Stimulated activated CD8-positive, alpha-beta memory T cell treated with anti-CD3 and anti-CD28 coated beads, Interleukin-4, amount 100 ng/mL, for 1 hour (primary cell): ENCODE data around the gene STON2.
"Not testable (repeated sequence)": the region's sequence is repeated elsewhere in the genome, so short reads cannot be mapped to it uniquely, and the experiment has no call there.

Experiments used
- DNase-seq, 2 donors: peaks; one replicate each; pipeline ENCODE4 v3.0.0-alpha.2; 2020; ENCODE audit warnings: low read depth in 2 of 2, low spot score in 1 of 2

The STON2 gene

DNA sequence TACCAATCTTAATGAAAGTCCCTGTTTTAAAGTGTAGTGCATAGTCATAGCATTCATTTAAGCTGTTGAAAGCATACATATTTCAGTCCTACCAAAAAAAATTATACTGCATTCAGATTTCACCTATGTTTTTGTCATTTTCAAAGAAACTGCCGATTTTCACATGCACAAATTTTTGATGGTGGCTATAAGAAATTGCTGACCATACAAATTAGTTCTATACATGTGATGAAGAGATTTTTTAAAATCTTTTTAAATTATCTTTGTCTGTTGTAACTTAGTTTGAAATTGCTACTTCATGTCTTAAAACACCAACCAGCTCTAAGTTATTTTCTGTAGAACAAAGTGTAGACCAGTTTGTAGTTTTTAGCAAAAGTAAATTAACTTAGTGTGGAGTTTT is 175.9 kb downstream of the STON2 start:
- DNase-seq = no peak

DNA sequence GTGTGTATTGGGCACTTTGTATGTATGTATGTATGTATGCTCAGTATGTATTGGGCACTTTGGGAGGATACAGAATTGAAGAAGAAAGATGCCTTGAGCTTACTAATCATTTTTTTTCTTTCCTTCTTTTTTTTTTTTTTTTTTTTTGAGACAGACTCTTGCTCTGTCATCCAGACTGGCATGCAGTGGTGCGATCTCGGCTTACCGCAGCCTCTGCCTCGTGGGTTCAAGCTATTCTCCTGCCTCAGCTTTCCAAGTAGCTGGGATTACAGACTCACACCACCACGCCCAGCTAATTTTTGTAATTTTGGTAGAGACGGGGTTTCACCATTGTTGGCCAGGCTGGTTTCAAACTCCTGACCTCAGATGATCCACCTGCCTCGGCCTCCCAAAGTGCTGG is 176.3 kb downstream of the STON2 start:
- DNase-seq = not testable (repeated sequence)

DNA sequence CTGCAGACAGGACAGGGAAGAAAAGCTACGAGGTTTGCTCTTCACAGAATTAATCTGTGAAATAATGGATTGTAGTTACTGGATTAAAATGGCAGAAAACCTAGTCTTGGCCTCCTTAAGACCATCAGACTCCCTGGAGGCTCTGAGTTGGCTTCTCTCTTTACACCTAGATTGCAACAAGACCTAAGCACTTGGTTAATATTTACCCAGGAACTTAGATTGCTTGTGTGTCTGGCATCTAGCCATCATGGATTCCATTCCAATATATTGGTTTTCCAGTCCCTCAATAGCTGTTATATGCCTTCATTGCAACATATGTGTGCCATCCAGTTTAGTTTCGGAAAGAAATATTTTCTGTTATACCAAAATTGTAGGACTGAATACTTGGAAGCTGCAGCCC is 177.4 kb downstream of the STON2 start:
- no peak for DNase-seq

DNA sequence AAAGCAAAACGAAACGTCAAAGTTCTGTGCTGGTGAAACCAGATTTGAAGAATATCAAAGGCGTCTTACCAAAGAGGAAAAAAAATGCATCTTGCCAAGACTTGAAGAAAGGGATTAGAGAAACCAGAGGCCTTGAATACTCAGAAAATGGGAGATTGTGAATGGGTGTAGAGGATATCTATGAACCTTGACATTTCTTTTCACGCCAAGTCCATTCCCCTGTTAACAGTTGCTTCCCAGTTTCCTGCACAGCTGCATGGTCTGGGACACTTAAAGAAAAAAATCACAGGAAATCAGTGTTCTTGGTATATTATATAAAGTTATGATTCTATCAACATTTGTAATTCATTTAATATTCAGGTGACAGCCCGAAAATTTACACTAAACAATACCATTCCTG is 178.0 kb downstream of the STON2 start:
- no peak for DNase-seq

DNA sequence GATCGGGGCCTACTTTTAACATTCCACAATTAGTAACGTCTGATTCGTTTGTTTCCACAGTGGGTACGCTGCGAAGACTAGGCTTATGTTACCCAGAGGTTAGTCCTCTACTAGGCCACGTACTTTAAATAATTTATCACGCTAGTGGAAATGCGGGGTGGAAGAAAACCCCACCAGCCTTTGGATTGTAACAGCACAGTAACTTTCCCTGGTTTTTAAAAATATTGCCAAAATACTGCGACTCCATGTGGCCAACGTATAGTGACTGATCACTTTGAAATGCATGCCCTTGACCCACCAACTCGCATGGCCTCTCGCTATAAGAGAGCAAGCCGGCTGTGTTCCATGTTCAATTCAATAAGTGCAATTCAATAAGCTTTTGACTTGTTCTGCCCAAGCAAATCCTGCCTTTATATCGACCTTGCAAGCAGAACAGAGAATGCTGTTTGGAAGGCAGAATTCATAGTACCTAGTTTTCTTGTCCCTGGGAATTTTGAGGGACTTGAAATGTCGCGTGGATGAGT is 178.5 kb downstream of the STON2 start:
- DNase-seq = no peak

GRCh38 chr14:81220830-81221578 is 179.1 kb downstream of the STON2 start, which contains the start of gene GTF2A1:
GTF2A1 (minus strand) TSS chr14:81220959; CDS start chr14:81220518, 441 bp downstream.
- DNase-seq = peak; percentile 82 to 89

DNA sequence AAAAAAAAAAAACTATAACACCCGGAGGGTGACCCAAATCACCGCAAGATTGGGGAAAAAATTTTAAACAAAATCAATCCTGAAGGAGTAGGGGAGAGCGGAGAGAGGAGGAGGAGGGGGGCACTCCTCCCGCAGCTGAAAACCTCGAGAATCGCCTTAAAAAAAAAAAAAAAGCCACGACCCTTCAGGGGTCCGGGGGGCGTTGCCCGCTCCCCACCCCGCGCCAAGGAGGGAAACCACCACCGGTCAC is 179.6 kb downstream of the STON2 start:
- no peak for DNase-seq

DNA sequence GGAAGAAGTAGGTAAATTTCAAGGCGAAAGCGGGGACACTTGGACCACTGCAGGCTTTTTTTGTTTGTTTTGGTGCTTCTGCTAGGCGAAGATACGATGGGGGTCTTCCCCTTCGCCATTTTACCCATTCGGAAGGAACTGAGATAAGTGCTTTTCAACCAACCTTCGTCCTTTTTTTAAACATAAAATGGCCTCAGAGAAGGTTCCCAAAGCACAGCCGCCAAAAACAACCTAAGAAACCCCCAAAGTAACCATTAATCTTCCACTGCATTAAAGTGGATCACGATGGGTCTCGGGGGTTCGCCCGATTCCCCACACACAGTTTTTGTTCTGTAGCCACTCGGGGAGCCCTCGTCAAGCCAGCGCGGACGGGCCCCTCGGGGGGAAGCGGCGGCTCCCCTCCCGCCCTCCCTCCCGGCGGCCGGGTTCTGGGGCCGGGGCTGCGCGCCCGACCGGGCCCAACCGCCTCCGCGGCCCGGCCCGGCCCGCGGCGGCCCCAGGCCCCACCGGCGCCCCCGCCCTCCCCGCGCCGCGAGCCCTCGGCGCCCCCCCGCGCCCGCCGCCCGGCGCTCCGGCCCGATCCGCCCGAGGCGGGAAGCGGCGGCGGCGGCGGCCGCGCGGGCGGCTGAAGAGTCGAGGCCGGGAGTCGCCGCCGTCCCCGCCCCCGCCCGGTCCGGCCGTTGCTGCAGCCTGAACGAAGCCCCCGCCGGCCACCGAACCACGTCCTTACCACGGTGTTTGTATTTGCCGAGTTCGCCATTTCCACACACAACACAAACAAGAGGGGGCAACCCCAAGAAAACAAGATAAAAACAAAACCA is 180.2 kb downstream of the STON2 start:
- DNase-seq = peak; percentile 10 to 21

DNA sequence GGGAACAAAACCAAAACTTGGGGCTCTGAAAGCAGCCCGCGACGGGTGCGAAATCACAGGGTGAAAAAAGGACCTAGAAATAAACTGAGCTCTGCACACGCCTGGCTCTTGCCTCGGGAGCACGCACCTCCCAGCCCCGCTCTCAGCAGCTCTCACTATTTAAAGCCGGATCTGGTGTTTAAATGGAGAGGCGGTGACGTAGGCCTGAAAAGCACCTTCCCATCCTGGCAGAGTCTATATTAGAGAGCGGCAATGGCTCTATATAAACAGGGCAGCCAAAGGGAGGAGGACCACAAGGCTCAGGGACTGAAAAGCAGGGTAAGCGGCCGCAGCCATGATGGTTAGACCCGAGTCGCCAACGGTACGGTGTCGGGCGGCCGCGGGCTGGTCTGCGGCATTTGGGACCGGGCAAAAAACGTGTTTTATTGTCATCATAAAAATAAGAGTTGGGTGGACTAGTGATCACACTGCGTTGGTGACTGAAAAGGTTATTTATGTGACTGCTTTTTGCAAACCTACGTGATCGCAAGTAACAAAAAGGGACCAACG is 180.8 kb downstream of the STON2 start:
- DNase-seq = peak; percentile 67 to 70

GRCh38 chr14:81211844-81212243 is 188.3 kb downstream of the STON2 start:
- DNase-seq = no peak
